Stimulated activated memory B cell treated with anti-CD40 and anti-IgM and Interleukin-4, amounts not matched to agents 10 μg/mL and 1 μg/mL and 100 μg/mL, for 72 hours (primary cell): ENCODE measurements around the gene NAV2.

ENCODE experiments used
- ATAC-seq: fragments of 150-1000 bp; cut with Tn5 transposase; 2 replicates; pipeline ENCODE4 v1.10.0; 2021
- H3K27ac Mint-ChIP-seq: one replicate; pipeline ENCODE4 v1.8.0; 2022; ENCODE audit warnings: mild to moderate bottlenecking, mixed read lengths
- H3K27me3 Mint-ChIP-seq: one replicate; pipeline ENCODE4 v1.8.0; 2022; ENCODE audit warnings: mixed read lengths
- H3K36me3 Mint-ChIP-seq: one replicate; pipeline ENCODE4 v1.8.0; 2022; ENCODE audit warnings: mixed read lengths
- H3K4me1 Mint-ChIP-seq: one replicate; pipeline ENCODE4 v1.8.0; 2022; ENCODE audit warnings: mixed read lengths
- H3K4me3 Mint-ChIP-seq: one replicate; pipeline ENCODE4 v1.8.0; 2022; ENCODE audit warnings: mild to moderate bottlenecking, moderate library complexity, mixed read lengths
- H3K9me3 Mint-ChIP-seq: one replicate; pipeline ENCODE4 v1.8.0; 2022; ENCODE audit warnings: mixed read lengths

NAV2 gene

DNA sequence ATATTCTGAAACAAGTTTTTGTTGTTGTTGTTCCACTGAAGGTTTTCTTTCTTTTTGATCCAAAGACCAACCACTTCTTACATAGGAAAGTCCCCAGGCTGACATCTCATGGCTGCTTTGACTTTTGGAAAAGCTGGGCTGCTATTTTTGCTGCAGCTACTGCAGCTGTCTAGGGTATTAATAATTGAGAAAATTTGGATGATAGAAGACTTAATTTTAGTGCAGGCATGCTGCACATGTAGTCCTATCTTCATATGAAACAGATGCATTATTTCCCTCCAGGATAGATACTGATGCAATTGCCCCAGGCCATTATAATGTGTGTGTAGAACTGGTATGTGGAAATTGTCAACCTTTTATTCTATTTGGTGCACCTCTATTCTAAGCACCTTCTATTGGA is 131.4 kb downstream of the NAV2 start:
- H3K4me1 Mint-ChIP-seq = no peaks in the 10 kb centered on the region
- no peak for ATAC-seq
- no peak overlapping the region for H3K27ac Mint-ChIP-seq
- no peaks in the 10 kb centered on the region for H3K36me3 Mint-ChIP-seq
- H3K27me3 Mint-ChIP-seq = no peaks in the 10 kb centered on the region
- H3K4me3 Mint-ChIP-seq = no peak overlapping the region
- no peaks in the 10 kb centered on the region for H3K9me3 Mint-ChIP-seq

DNA sequence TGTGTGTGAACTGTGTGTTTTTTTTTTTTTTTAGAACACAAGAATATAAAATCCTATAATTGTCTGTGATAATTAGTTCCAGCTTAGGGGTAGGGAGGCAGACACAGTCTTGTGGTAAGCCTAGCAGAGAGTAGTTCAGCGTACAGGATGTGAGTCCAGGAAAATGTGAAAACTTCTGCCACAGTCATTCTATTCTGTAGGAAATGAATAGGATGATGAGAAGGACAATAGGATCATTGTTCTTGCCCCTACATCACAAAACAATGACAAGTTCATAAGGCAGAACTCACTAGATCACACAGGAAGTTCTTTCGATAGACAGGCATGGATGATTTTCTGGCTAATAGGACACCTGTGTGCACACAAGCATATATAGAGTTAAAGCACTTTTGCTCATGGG is 132.2 kb downstream of the NAV2 start:
- Mint-ChIP-seq H3K36me3 (no peaks in the 10 kb centered on the region), H3K27me3 (no peaks in the 10 kb centered on the region), H3K27ac (no peak overlapping the region), H3K4me1 (no peaks in the 10 kb centered on the region), H3K9me3 (no peaks in the 10 kb centered on the region), H3K4me3 (no peak overlapping the region)
- ATAC-seq = no peak

DNA sequence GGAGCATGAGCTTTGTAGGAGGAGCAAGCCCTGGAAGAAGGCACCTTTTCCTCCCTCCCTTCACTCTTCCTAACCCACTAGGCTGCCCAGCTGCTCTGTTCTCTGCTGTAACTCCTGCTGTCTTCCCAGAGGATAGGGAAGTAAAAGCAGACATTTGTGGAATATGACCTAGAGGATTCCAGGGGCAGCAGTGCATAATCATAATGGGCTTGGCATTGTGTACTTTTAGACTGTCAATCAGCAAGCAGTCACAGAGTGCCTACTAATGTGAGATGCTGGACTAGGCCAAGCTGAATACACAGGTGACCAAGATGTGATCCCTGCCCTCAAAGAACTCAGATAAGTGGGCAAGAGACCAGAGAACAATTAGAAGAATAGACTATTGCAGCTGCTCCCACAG is 133.0 kb downstream of the NAV2 start:
- no peaks in the 10 kb centered on the region for H3K27me3 Mint-ChIP-seq
- no peak overlapping the region for H3K27ac Mint-ChIP-seq
- no peaks in the 10 kb centered on the region for H3K9me3 Mint-ChIP-seq
- ATAC-seq = no peak
- no peaks in the 10 kb centered on the region for H3K36me3 Mint-ChIP-seq
- H3K4me1 Mint-ChIP-seq = no peaks in the 10 kb centered on the region
- H3K4me3 Mint-ChIP-seq = no peak overlapping the region

DNA sequence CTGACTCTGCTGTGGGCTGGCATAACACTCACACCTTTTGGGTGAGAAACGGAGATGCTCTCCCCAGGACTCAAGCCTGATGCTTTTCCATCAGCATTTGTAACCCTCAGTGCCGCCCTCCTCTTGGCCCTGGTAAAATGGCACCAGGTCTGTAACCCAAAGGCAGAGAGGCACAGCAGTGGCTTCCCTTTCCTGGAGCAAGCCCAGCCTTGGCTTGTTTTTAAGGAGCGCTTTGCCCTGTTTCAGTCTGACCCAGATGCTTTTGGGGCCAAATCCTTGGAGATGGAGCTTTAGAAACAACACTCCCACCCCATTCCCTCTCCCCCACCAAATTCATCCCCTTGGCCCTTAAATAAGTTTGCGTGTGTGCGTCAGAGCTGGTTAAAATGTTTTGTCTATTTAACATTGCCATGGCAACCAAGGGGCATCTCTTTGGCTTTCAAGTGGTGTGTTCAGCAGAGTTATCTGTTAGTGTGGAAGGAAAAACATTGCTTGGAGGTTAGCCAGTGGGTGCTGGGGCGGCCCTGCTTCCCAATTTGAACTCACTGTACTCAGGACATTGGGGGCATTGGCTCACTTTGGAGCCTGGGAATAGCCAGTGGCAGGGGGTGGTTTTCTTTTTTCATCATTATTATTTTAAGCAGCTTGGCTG is 134.1 kb downstream of the NAV2 start:
- Mint-ChIP-seq H3K27ac (no peak overlapping the region), H3K9me3 (peaks cover 2% of the 10 kb centered on the region), H3K4me3 (no peak overlapping the region), H3K27me3 (no peaks in the 10 kb centered on the region), H3K4me1 (no peaks in the 10 kb centered on the region), H3K36me3 (no peaks in the 10 kb centered on the region)
- ATAC-seq = no peak

DNA sequence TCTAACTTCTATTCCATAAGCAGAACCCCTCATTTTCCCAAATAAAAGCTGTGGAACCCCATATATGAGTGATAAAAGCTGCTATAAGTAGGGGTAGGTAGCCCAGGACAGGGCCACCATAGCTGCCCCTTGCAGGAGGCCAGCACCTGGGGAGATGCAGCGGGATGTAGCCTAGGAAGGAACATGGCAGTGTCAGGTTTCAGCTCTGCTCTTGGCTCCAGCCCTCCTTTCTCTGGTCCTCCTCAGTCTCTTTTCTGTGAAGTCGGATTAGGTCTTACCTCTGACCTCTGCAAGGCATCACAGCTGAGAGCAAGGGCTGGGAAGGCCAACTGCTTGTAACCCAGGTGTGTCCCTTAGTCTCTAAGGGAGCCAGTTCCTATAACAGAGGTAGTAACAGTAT is 135.6 kb downstream of the NAV2 start:
- Mint-ChIP-seq H3K4me3 (no peak overlapping the region), H3K4me1 (no peaks in the 10 kb centered on the region), H3K27ac (no peak overlapping the region), H3K9me3 (peaks cover 3% of the 10 kb centered on the region), H3K27me3 (no peaks in the 10 kb centered on the region), H3K36me3 (no peaks in the 10 kb centered on the region)
- ATAC-seq = no peak

DNA sequence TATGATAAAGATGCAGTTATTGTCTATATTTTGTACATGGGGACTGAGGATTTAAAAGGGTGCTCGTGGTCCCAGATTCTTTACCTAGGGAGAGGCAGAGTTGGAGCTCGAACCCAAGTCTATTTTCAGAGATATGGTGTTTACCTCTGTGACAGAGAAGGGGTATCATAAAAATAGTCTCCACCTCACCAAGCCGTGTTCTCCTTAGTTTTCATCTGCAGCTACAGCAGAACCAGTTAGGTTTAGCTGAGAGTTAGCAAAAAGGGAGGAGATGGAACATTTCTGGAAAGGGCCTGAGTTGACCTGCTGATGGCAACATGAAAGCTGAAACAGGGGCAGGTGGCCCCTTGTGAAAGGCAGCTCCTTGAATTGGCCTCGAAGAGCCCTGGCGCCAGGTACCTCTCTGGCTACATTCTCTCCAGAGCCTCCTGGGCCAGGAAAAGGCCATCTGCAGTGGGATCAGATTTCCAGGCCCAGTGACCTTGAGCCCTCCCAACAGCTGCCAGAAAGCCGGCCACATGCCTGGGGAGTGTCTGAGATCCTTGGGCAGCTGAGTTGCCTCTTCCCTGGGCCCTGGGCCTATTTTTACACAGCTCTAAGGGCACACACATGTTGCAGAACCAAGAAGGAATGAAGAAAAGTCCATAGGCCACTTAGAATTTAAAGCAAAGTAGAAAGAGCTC is 136.6 kb downstream of the NAV2 start:
- no peak overlapping the region for H3K27ac Mint-ChIP-seq
- H3K9me3 Mint-ChIP-seq = peaks cover 3% of the 10 kb centered on the region
- ATAC-seq = no peak
- no peak overlapping the region for H3K4me3 Mint-ChIP-seq
- H3K36me3 Mint-ChIP-seq = no peaks in the 10 kb centered on the region
- H3K27me3 Mint-ChIP-seq = no peaks in the 10 kb centered on the region
- H3K4me1 Mint-ChIP-seq = no peaks in the 10 kb centered on the region

DNA sequence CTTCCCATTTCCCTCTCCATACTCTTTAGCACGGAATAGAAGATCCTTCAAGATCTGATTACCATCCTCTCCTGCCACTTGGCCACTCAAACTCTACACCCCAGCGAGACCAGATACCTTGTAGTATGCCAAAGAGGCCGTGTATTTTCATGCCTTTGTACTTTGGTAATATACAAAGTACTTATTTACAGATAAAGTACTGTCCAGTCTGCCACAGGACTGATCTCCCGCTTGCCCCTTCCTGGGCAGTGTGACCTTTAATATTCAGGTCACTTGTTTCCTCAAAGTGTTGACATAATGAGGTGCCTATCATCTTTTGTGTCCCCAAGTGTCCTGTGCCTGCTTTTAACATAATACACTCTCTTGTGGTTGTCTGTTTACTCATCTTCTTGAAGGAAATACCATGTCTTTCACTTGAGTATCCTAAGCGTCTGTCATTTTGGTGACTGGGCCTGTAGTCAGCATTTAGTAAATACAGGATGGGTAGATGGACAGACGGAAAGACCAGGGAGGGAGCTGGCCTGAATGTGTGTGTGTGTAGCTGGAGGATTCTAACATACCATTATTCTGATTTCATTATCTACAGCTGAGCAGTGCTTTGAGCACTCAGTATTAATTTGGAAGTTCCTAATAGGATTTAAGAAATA is 137.4 kb downstream of the NAV2 start:
- no peak overlapping the region for H3K27ac Mint-ChIP-seq
- no peaks in the 10 kb centered on the region for H3K4me1 Mint-ChIP-seq
- H3K4me3 Mint-ChIP-seq = no peak overlapping the region
- ATAC-seq = no peak
- no peaks in the 10 kb centered on the region for H3K36me3 Mint-ChIP-seq
- H3K9me3 Mint-ChIP-seq = peaks cover 6% of the 10 kb centered on the region
- no peaks in the 10 kb centered on the region for H3K27me3 Mint-ChIP-seq

DNA sequence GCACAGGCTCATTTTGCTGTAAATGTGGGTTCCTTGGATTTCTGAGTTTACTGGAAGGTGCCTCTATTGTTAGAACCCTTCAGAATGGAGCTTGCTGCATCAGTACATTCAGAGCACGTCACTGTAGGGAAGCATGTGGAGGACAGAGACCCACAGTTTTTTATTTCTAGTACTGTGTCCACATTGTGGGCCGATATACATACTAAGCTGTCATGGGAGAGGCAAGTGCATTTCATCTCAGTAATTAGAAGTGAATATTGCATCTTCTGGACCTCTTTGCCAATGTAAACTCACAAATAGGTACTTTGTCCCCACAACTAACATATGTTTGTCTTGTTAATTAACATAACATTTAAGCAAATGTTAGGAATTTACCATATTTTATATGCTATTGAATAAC is 139.7 kb downstream of the NAV2 start:
- no peaks in the 10 kb centered on the region for H3K36me3 Mint-ChIP-seq
- no peaks in the 10 kb centered on the region for H3K27me3 Mint-ChIP-seq
- no peak overlapping the region for H3K27ac Mint-ChIP-seq

DNA sequence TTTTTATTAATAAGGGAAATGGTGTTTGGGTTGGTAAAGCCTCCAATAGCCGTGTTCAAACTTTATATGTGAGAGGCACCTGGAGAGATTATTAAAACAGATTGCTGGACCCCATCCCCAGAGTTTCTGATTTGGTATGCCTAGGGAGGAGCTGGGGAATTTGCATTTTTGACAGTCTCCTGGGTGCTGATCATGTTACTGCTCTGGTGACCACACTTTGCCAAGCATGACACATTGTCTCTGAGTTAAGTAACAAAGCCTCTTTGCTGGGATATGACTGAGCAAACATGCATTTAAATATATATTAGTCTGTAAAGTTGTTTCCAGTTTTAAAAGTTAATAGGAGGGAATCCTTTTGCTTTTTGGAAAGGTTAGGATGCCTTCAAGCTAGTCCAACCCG is 140.4 kb downstream of the NAV2 start:
- Mint-ChIP-seq H3K4me3 (no peak overlapping the region), H3K9me3 (peaks cover 6% of the 10 kb centered on the region), H3K27ac (no peak overlapping the region), H3K4me1 (no peaks in the 10 kb centered on the region), H3K27me3 (no peaks in the 10 kb centered on the region), H3K36me3 (no peaks in the 10 kb centered on the region)
- ATAC-seq = no peak

More for the DNA sequence above, 139.7 kb downstream of the NAV2 start:
- H3K9me3 Mint-ChIP-seq = peaks cover 6% of the 10 kb centered on the region
- no peak overlapping the region for H3K4me3 Mint-ChIP-seq
- H3K4me1 Mint-ChIP-seq = no peaks in the 10 kb centered on the region
- no peak for ATAC-seq

DNA sequence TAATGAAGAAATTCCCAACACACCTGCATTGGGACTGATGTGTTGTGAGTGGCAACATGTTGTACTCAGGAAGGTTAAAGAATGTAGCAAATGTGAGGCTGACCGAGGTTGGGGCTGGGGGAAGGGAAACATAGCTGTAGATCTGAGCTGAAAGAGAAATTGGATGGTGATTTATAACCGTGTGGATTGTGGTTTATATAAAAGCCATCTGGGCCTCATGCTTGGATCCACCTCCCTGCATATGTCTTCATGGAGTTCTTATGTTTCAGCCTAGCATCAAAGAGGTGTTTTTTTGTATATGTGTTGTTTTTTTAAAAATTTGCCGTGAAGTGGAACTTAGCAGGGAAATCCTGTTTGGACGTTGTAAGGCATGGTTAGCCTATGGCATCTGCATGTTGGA is 141.3 kb downstream of the NAV2 start:
- peaks cover 6% of the 10 kb centered on the region for H3K9me3 Mint-ChIP-seq
- H3K4me3 Mint-ChIP-seq = no peak overlapping the region
- no peak overlapping the region for H3K27ac Mint-ChIP-seq
- no peaks in the 10 kb centered on the region for H3K36me3 Mint-ChIP-seq
- no peaks in the 10 kb centered on the region for H3K27me3 Mint-ChIP-seq
- no peak for ATAC-seq
- H3K4me1 Mint-ChIP-seq = no peaks in the 10 kb centered on the region

DNA sequence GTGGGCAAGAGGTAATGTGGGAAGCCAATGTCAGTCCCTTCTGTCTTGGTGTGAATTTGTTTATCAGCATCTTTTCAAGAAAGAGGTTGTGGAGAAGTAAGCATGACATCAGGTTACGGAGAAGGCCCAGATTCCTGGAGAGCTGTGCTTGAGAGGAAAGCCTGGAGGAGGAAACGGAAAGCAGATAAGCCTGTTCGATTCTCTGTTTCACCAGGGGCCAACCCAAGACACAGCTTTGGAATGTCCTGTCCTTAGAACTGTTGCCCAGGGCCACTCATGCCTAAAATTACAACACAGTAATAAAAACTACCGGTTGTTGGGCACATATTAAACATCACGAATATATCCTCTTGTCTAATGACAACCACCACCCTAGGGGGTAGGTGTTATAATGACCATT is 148.5 kb downstream of the NAV2 start:
- ATAC-seq = no peak
- no peaks in the 10 kb centered on the region for H3K27me3 Mint-ChIP-seq
- H3K4me1 Mint-ChIP-seq = no peaks in the 10 kb centered on the region
- no peaks in the 10 kb centered on the region for H3K9me3 Mint-ChIP-seq
- no peak overlapping the region for H3K4me3 Mint-ChIP-seq
- H3K27ac Mint-ChIP-seq = no peak overlapping the region
- H3K36me3 Mint-ChIP-seq = no peaks in the 10 kb centered on the region

DNA sequence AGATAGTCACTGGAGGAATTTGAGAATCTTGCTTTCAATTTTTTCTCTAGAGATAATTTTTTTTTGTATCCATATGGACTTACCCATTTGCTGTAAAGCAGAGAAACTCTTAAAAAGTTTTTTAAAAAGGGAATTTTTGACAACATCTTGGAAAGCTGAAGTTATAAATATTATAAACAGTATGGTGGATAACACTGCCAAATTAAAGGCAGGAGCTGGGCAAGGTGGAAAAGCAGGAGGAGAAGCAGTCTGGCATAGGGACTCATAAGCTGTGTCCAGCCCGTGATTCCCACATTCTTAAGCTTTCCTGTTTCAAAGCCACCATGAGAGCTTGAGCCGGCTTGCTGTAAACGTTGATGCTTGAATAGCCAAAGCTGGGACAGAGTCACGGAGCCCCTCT is 149.5 kb downstream of the NAV2 start:
- no peaks in the 10 kb centered on the region for H3K36me3 Mint-ChIP-seq
- no peak for ATAC-seq
- no peak overlapping the region for H3K27ac Mint-ChIP-seq
- no peaks in the 10 kb centered on the region for H3K4me1 Mint-ChIP-seq
- H3K4me3 Mint-ChIP-seq = no peak overlapping the region
- no peaks in the 10 kb centered on the region for H3K27me3 Mint-ChIP-seq
- no peaks in the 10 kb centered on the region for H3K9me3 Mint-ChIP-seq

DNA sequence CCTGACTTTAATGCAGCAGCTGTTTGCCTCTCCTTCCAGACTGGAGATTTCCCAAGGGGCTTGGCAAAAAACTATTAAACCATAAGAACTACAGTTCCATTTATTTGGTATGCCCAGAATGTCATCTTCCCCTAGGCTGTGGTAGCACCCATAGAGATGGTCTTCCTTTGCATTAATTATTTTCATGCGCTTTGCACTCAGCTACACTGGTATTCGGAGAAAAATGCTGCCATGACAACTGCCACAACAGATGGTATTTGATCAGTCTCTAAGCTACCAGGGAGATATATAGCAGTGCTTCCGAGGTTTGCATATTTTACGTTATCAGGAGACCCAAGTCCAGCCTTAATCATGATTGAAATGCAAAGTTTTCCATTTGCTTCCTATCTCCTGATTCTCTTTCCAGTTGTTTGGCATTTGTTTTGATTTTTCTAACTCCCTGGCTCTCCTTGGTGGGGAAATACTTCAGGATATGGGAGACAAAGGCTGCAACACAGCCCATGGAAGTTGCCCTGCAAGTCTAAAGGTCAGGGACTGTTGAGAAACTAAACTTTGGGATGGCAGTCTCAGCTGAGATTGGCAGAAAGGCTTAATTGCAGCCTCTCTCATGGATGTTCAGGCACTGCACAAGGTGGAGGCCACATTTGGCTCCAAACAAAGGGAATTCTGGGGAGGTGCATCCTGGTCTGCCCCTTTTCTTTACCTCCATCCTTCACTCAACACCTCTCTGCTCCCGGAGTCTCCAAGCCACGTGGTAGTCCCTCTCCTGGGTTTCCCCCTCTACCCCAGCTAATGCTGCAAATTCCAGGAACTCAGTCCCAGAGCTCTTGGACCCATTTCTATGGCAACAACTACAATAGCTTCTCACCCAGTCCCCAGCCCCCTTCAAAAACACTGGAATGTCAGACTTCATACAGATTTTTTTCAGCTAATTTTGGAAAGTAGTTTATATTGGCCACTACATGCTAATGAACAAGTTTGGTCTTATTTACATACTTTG is 151.8 kb downstream of the NAV2 start:
- Mint-ChIP-seq H3K4me3 (no peak overlapping the region), H3K27me3 (no peaks in the 10 kb centered on the region), H3K27ac (no peak overlapping the region), H3K36me3 (no peaks in the 10 kb centered on the region), H3K4me1 (no peaks in the 10 kb centered on the region), H3K9me3 (no peaks in the 10 kb centered on the region)
- no peak for ATAC-seq

DNA sequence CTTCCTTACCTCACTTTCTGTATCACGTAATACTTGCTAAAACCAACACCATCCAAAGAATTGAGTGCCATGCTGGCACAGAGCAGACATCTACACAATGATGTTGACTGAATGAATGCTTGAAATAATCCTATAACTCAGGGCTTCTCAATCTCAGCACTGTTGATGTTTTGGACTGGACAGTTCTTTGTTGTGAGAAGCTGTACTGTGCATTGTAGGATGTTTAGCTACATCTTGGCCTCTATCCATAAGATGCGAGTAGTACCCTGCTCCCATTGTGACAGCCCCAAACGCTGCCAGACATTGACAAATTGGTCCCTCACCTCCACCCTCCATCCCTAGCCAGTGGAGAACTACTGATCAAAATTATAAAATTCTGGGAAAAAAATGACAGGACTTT is 153.4 kb downstream of the NAV2 start:
- no peaks in the 10 kb centered on the region for H3K36me3 Mint-ChIP-seq
- H3K27ac Mint-ChIP-seq = no peak overlapping the region
- H3K4me1 Mint-ChIP-seq = no peaks in the 10 kb centered on the region
- H3K9me3 Mint-ChIP-seq = no peaks in the 10 kb centered on the region
- H3K27me3 Mint-ChIP-seq = no peaks in the 10 kb centered on the region
- no peak overlapping the region for H3K4me3 Mint-ChIP-seq
- ATAC-seq = no peak

DNA sequence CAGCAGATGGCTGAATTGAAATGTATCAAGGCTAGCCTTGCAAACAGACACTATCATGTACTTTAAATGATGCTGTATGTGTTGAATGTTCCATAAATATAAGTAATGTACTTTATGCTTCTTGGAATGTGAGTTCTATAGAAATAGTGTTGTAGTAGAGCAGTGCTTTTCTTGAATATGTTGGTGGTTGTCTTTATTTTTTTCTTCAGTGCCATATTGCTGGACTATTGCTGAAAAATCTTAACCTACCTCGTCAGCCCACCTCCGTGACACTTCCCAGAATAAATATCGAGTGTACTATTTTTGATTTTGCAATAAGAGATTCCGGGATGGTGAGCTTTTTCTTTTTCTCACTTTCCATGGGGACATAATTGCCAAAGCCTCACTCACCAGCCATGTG is 153.9 kb downstream of the NAV2 start:
- Mint-ChIP-seq H3K27me3 (no peaks in the 10 kb centered on the region), H3K4me1 (no peaks in the 10 kb centered on the region), H3K36me3 (no peaks in the 10 kb centered on the region), H3K27ac (no peak overlapping the region), H3K9me3 (no peaks in the 10 kb centered on the region), H3K4me3 (no peak overlapping the region)
- ATAC-seq = no peak
